Heart right ventricle (tissue), 16 donors: Measurements from ENCODE around the gene TRIM41. TPM values are rescaled to one million over a fixed set of nuclear protein-coding genes. Genes with fewer than 3 reads are reported as not detected.
"Not testable (repeated sequence)": the region's sequence is repeated elsewhere in the genome, so short reads cannot be mapped to it uniquely, and the experiment has no call there.

Source experiments
- ATAC-seq, 8 donors: fragments of 200-7000 bp; cut with Tn5 transposase; one replicate each; pipeline ENCODE4 v1.9.1; 2020; ENCODE audit warnings: mild to moderate bottlenecking in 8 of 8, moderate library complexity in 8 of 8, moderate number of reproducible peaks in 1 of 8
- DNase-seq, 2 donors: peaks; one replicate each; pipeline ENCODE4 v3.0.0-alpha.2; 2020
- H3K27ac ChIP-seq, 10 donors: fragments of 200-600 bp; sonication (generic) in 2 of 10; one replicate each; pipeline versions ENCODE4 v1.5.0 to v1.8.0; 2020 to 2022; ENCODE audit warnings: mild to moderate bottlenecking in 3 of 10
- H3K27me3 ChIP-seq, 7 donors: fragments of 200-600 bp; one replicate each; pipeline ENCODE4 v1.8.0; 2021 to 2022; ENCODE audit warnings: mild to moderate bottlenecking in 2 of 7
- H3K36me3 ChIP-seq, 9 donors: fragments of 200-600 bp; sonication (generic) in 1 of 9; one replicate each; pipeline versions ENCODE4 v1.5.0 to v1.8.0; 2020 to 2022; ENCODE audit warnings: mild to moderate bottlenecking in 2 of 9
- H3K4me1 ChIP-seq, 9 donors: fragments of 200-600 bp; sonication (generic) in 1 of 9; one replicate each; pipeline versions ENCODE4 v1.5.0 to v1.8.0; 2020 to 2022; ENCODE audit warnings: mild to moderate bottlenecking in 4 of 9
- H3K4me3 ChIP-seq, 10 donors: fragments of 200-600 bp; sonication (generic) in 2 of 10; one replicate each; pipeline versions ENCODE4 v1.5.0 to v1.8.0; 2020 to 2022; ENCODE audit warnings: mild to moderate bottlenecking in 7 of 10, moderate library complexity in 2 of 10
- H3K9me3 ChIP-seq, 11 donors: fragments of 200-600 bp in 10 of 11; sonication (generic) in 2 of 11; one replicate each; pipeline versions ENCODE4 v1.5.0 to v1.8.0; 2013 to 2022; ENCODE audit warnings: mild to moderate bottlenecking in 2 of 11, control low read depth in 1 of 11, moderate library complexity in 1 of 11
- CTCF ChIP-seq, 9 donors: fragments of 200-600 bp; sonication (generic) in 2 of 9; IDR thresholded peaks; one replicate each; pipeline versions ENCODE4 v1.5.0 to v1.8.0; 2021 to 2022; ENCODE audit warnings: antibody characterized with exemption in 9 of 9, mild to moderate bottlenecking in 5 of 9, moderate library complexity in 1 of 9
- WGBS, 2 donors: extraction: QIAGEN DNeasy Blood & Tissue Kit; methylation state at CpG; one replicate each; pipeline ENCODE4 v1.1.7; 2013; ENCODE audit warnings: inconsistent platforms in 1 of 2; 5-methylcytosine and 5-hydroxymethylcytosine counted together
- intact Hi-C, 10 donors: fragments of 100-400 bp; cut with DNase I; formaldehyde crosslinking; loops; one replicate each; pipeline versions ENCODE4 v1.11.1 to v1.14.2; 2022
- polyA plus RNA-seq, 2 donors: library from polyadenylated mRNA; stranded (reverse); fragments of 200-250 nt; gene quantifications; one replicate each; pipeline ENCODE4 v1.2.3, GENCODE V29; 2013
- total RNA-seq, 10 donors: library from RNA; stranded (reverse); fragmentation: NEBNext Ultra II Directional in 3 of 10; extraction: Animal tissue kit (Norgen Biotek cat#: 25700) in 3 of 10; gene quantifications; one replicate each; pipeline versions ENCODE4 v1.2.1 to v1.2.4, GENCODE V29; 2021 to 2023
- donor health status: Arrhythmogenic right ventricular cardiomyopathy.
- donor health status: ischemic (EF 13 %, LVEDD 7.1; RV severe dilation, severe dysfunction).
- donor health status: healthy with polysubstance abuse.
- donor health status: DM: no; HTN: yes; CAD: no.
- donor health status: DM: no; HTN: no; CAD: no.
- donor health status: ischemic (EF 25% LVEDD 6.9; RV normal size, moderate dysfunction).
- donor health status: ischemic (EF 25% LVEDD 5.7; RV mildly dilated, moderate dysfunction).
- donor health status: healthy.
- donor health status: DM: yes; HTN: yes; CAD: no.
- donor health status: Ischemic cardiomyopathy.
- donor health status: ischemic (EF 35%, LVEDD 5.7; RV mildly dilated, moderate dysfunction).
- donor health status: nonischemic (EF 11% LVEDD 7.7; RV severe dilation, severe dysfunction).
- donor health status: DM: yes; HTN: yes; CAD: no.
- donor health status: PGD.
- donor health status: ischemic (EF 29% LVEDD 5.4; RV normal size, mild dysfunction).
- donor health status: nonischemic (EF 23%, LVEDD 6.1; RV moderate dilation, normal function).

The TRIM41 gene
- total and polyA plus RNA-seq, 12 donors, result 12.1 to 28.2 (median 25.2) TPM

- H3K4me1 ChIP-seq, result peaks cover 0 to 27% (median 17%) of the 10 kb centered on the region in 9 donors
- intact Hi-C loops, result no loop called here
- no peaks in the 10 kb centered on the region for H3K36me3 ChIP-seq
- no peak overlapping the region for H3K4me3 ChIP-seq
- no peaks in the 10 kb centered on the region for H3K9me3 ChIP-seq
- peak overlapping the region in 1 of 10 donors; percentile 62 for H3K27ac ChIP-seq
- ATAC-seq (no peak), DNase-seq (no peak)
- peak in 3 of 9 donors; percentile 7 to 15 (median 12) for TF ChIP-seq CTCF (IDR thresholded peaks at IDR 0.05)
- 35 to 52% methylated on average over 7 of the region's 7 CpGs for WGBS, 2 donors
- peaks cover 0 to 7% (median 0%) of the 10 kb centered on the region in 7 donors for H3K27me3 ChIP-seq
Measured at GRCh38 chr5:181211208-181211607, 11.9 kb upstream of the TRIM41 start.

GRCh38 chr5:181212080-181212479 is 11.0 kb upstream of the TRIM41 start:
- Histone ChIP-seq H3K4me3 (no peak overlapping the region), H3K4me1 (peaks cover 0 to 32% (median 20%) of the 10 kb centered on the region in 9 donors), H3K27me3 (no peaks in the 10 kb centered on the region), H3K36me3 (no peaks in the 10 kb centered on the region), H3K27ac (peak overlapping the region in 7 of 10 donors; percentile 32 to 67 (median 49)), H3K9me3 (no peaks in the 10 kb centered on the region)
- TF ChIP-seq CTCF (IDR thresholded peaks at IDR 0.05), result no peak
- no peak for DNase-seq
- WGBS, 2 donors, result 50 to 69% methylated on average over 6 of the region's 6 CpGs
- intact Hi-C loops, result no loop called here
- peak in 3 of 8 donors; percentile 48 to 57 (median 56) for ATAC-seq

- no peaks in the 10 kb centered on the region for H3K36me3 ChIP-seq
- H3K4me1 ChIP-seq, result peaks cover 0 to 40% (median 22%) of the 10 kb centered on the region in 9 donors
- no peaks in the 10 kb centered on the region for H3K9me3 ChIP-seq
- no peak overlapping the region for H3K4me3 ChIP-seq
- intact Hi-C loops, result no loop called here
- no peak for TF ChIP-seq CTCF (IDR thresholded peaks at IDR 0.05)
- H3K27me3 ChIP-seq, result peaks cover 0 to 7% (median 0%) of the 10 kb centered on the region in 7 donors
- H3K27ac ChIP-seq, result peak overlapping the region in 8 of 10 donors; percentile 28 to 67 (median 48)
- 47 to 59% methylated on average over 2 of the region's 2 CpGs for WGBS, 2 donors
- no peak for ATAC-seq
- DNase-seq, result no peak
Measured at GRCh38 chr5:181212934-181213333, 10.1 kb upstream of the TRIM41 start.

- H3K27me3 ChIP-seq, DNase-seq, H3K9me3 ChIP-seq, H3K27ac ChIP-seq, ATAC-seq, H3K36me3 ChIP-seq, intact Hi-C loops, H3K4me3 ChIP-seq: not testable (repeated sequence)
- WGBS, 2 donors, result 82 to 94% methylated on average over 10 of the region's 10 CpGs
- peaks cover 0 to 47% (median 30%) of the 10 kb centered on the region in 9 donors for H3K4me1 ChIP-seq
Measured at GRCh38 chr5:181214249-181214648, 8.8 kb upstream of the TRIM41 start.
